ENCODE measurements around the gene BTBD19. TPM values are rescaled to one million over a fixed set of nuclear protein-coding genes. Genes with fewer than 3 reads are reported as not detected.
"Not testable (repeated sequence)": the region's sequence is repeated elsewhere in the genome, so short reads cannot be mapped to it uniquely, and the experiment has no call there.

Gene BTBD19
- total RNA-seq, 1 experiment from 2014 or later, result 0.75 TPM

GRCh38 chr1:44820328-44821239 lies 12.3 kb downstream of the BTBD19 start:
- no peaks in the 10 kb centered on the region for H3K9me2 ChIP-seq (replicated peaks; ENCODE audit: insufficient read depth, low read length)
- peak overlapping the region; percentile 89 for H3K4me2 ChIP-seq (ENCODE audit: low read depth, low read length, poor library complexity, severe bottlenecking)
- peak overlapping the region; percentile 91 for H3K27ac ChIP-seq (ENCODE audit: low read length)
- no peaks in the 10 kb centered on the region for H3K27me3 ChIP-seq (ENCODE audit: low read length)
- DNase-seq, result no peak
- H3K4me1 ChIP-seq (ENCODE audit: low read length), result peaks cover 26% of the 10 kb centered on the region
- H3K79me2 ChIP-seq (ENCODE audit: low read length), result no peaks in the 10 kb centered on the region
- no peaks in the 10 kb centered on the region for H4K20me1 ChIP-seq (ENCODE audit: insufficient read depth, low read depth, low read length)
- H3K9me3 ChIP-seq (ENCODE audit: low read length), result no peaks in the 10 kb centered on the region
- peak overlapping the region; percentile 69 for H3K4me3 ChIP-seq (ENCODE audit: low read length)
- no peaks in the 10 kb centered on the region for H3K36me3 ChIP-seq (ENCODE audit: insufficient read depth, low read length)
- H2AFZ ChIP-seq (ENCODE audit: low read length), result peak overlapping the region; percentile 69
- peak overlapping the region; percentile 76 for H3K9ac ChIP-seq (ENCODE audit: low read length)

- H2AFZ ChIP-seq (ENCODE audit: low read length), result no peak overlapping the region
- no peaks in the 10 kb centered on the region for H3K27me3 ChIP-seq (ENCODE audit: low read length)
- no peak overlapping the region for H3K9ac ChIP-seq (ENCODE audit: low read length)
- no peak overlapping the region for H3K27ac ChIP-seq (ENCODE audit: low read length)
- DNase-seq, result no peak
- H3K4me3 ChIP-seq (ENCODE audit: low read length), result no peak overlapping the region
- H3K9me2 ChIP-seq (replicated peaks; ENCODE audit: insufficient read depth, low read length), result no peaks in the 10 kb centered on the region
- H3K36me3 ChIP-seq (ENCODE audit: insufficient read depth, low read length), result no peaks in the 10 kb centered on the region
- H3K9me3 ChIP-seq (ENCODE audit: low read length), result no peaks in the 10 kb centered on the region
- peaks cover 26% of the 10 kb centered on the region for H3K4me1 ChIP-seq (ENCODE audit: low read length)
- no peak overlapping the region for H3K4me2 ChIP-seq (ENCODE audit: low read depth, low read length, poor library complexity, severe bottlenecking)
- no peaks in the 10 kb centered on the region for H3K79me2 ChIP-seq (ENCODE audit: low read length)
- H4K20me1 ChIP-seq (ENCODE audit: insufficient read depth, low read depth, low read length), result no peaks in the 10 kb centered on the region
These were observed 13.0 kb downstream of the BTBD19 start for GRCh38 chr1:44821240-44821715.

- Histone ChIP-seq H3K36me3 (ENCODE audit: insufficient read depth, low read length) (no peaks in the 10 kb centered on the region), H3K9ac (ENCODE audit: low read length) (no peak overlapping the region), H3K79me2 (ENCODE audit: low read length) (no peaks in the 10 kb centered on the region), H3K4me2 (ENCODE audit: low read depth, low read length, poor library complexity, severe bottlenecking) (no peak overlapping the region), H3K4me1 (ENCODE audit: low read length) (peaks cover 26% of the 10 kb centered on the region), H3K9me3 (ENCODE audit: low read length) (no peaks in the 10 kb centered on the region), H3K9me2 (replicated peaks; ENCODE audit: insufficient read depth, low read length) (no peaks in the 10 kb centered on the region), H3K27ac (ENCODE audit: low read length) (no peak overlapping the region), H3K27me3 (ENCODE audit: low read length) (no peaks in the 10 kb centered on the region), H3K4me3 (ENCODE audit: low read length) (no peak overlapping the region), H2AFZ (ENCODE audit: low read length) (no peak overlapping the region), H4K20me1 (ENCODE audit: insufficient read depth, low read depth, low read length) (no peaks in the 10 kb centered on the region)
- no peak for DNase-seq
These were observed 13.9 kb downstream of the BTBD19 start for GRCh38 chr1:44822131-44822701.

- no peak for DNase-seq
- Histone ChIP-seq H3K4me1 (ENCODE audit: low read length) (peaks cover 25% of the 10 kb centered on the region), H3K4me3 (ENCODE audit: low read length) (no peak overlapping the region), H3K79me2 (ENCODE audit: low read length) (no peaks in the 10 kb centered on the region), H3K9ac (ENCODE audit: low read length) (no peak overlapping the region), H3K9me3 (ENCODE audit: low read length) (no peaks in the 10 kb centered on the region), H2AFZ (ENCODE audit: low read length) (no peak overlapping the region), H3K4me2 (ENCODE audit: low read depth, low read length, poor library complexity, severe bottlenecking) (no peak overlapping the region), H3K27ac (ENCODE audit: low read length) (no peak overlapping the region), H3K9me2 (replicated peaks; ENCODE audit: insufficient read depth, low read length) (no peaks in the 10 kb centered on the region), H3K36me3 (ENCODE audit: insufficient read depth, low read length) (no peaks in the 10 kb centered on the region), H3K27me3 (ENCODE audit: low read length) (no peaks in the 10 kb centered on the region), H4K20me1 (ENCODE audit: insufficient read depth, low read depth, low read length) (no peaks in the 10 kb centered on the region)
These were observed 14.7 kb downstream of the BTBD19 start for GRCh38 chr1:44822981-44823451.

- not testable (repeated sequence) for H3K79me2 ChIP-seq (ENCODE audit: low read length); H4K20me1 ChIP-seq (ENCODE audit: insufficient read depth, low read depth, low read length); H3K4me3 ChIP-seq (ENCODE audit: low read length); H3K9me3 ChIP-seq (ENCODE audit: low read length); H3K27me3 ChIP-seq (ENCODE audit: low read length); DNase-seq; H3K27ac ChIP-seq (ENCODE audit: low read length); H3K4me2 ChIP-seq (ENCODE audit: low read depth, low read length, poor library complexity, severe bottlenecking); H3K36me3 ChIP-seq (ENCODE audit: insufficient read depth, low read length); H2AFZ ChIP-seq (ENCODE audit: low read length); H3K9me2 ChIP-seq (replicated peaks; ENCODE audit: insufficient read depth, low read length); H3K9ac ChIP-seq (ENCODE audit: low read length)
- peaks cover 14% of the 10 kb centered on the region for H3K4me1 ChIP-seq (ENCODE audit: low read length)
These were observed 16.1 kb downstream of the BTBD19 start for GRCh38 chr1:44824392-44824791.

GRCh38 chr1:44826375-44827196 lies 18.3 kb downstream of the BTBD19 start:
- Histone ChIP-seq H3K9me3 (ENCODE audit: low read length) (no peaks in the 10 kb centered on the region), H3K4me2 (ENCODE audit: low read depth, low read length, poor library complexity, severe bottlenecking) (no peak overlapping the region), H3K79me2 (ENCODE audit: low read length) (no peaks in the 10 kb centered on the region), H4K20me1 (ENCODE audit: insufficient read depth, low read depth, low read length) (no peaks in the 10 kb centered on the region), H3K27ac (ENCODE audit: low read length) (no peak overlapping the region), H3K36me3 (ENCODE audit: insufficient read depth, low read length) (no peaks in the 10 kb centered on the region), H3K4me1 (ENCODE audit: low read length) (no peaks in the 10 kb centered on the region), H2AFZ (ENCODE audit: low read length) (no peak overlapping the region), H3K4me3 (ENCODE audit: low read length) (no peak overlapping the region), H3K27me3 (ENCODE audit: low read length) (no peaks in the 10 kb centered on the region), H3K9me2 (replicated peaks; ENCODE audit: insufficient read depth, low read length) (no peaks in the 10 kb centered on the region), H3K9ac (ENCODE audit: low read length) (no peak overlapping the region)
- DNase-seq, result no peak

GRCh38 chr1:44827197-44828002 lies 19.1 kb downstream of the BTBD19 start:
- H3K9me3 ChIP-seq (ENCODE audit: low read length), result no peaks in the 10 kb centered on the region
- no peaks in the 10 kb centered on the region for H3K36me3 ChIP-seq (ENCODE audit: insufficient read depth, low read length)
- no peak overlapping the region for H2AFZ ChIP-seq (ENCODE audit: low read length)
- no peak overlapping the region for H3K27ac ChIP-seq (ENCODE audit: low read length)
- H3K4me3 ChIP-seq (ENCODE audit: low read length), result no peak overlapping the region
- no peaks in the 10 kb centered on the region for H4K20me1 ChIP-seq (ENCODE audit: insufficient read depth, low read depth, low read length)
- no peaks in the 10 kb centered on the region for H3K27me3 ChIP-seq (ENCODE audit: low read length)
- no peaks in the 10 kb centered on the region for H3K79me2 ChIP-seq (ENCODE audit: low read length)
- H3K4me2 ChIP-seq (ENCODE audit: low read depth, low read length, poor library complexity, severe bottlenecking), result no peak overlapping the region
- H3K4me1 ChIP-seq (ENCODE audit: low read length), result no peaks in the 10 kb centered on the region
- peak; percentile 55 for DNase-seq
- H3K9me2 ChIP-seq (replicated peaks; ENCODE audit: insufficient read depth, low read length), result no peaks in the 10 kb centered on the region
- no peak overlapping the region for H3K9ac ChIP-seq (ENCODE audit: low read length)

Measured in Karpas-422 (cell line).